Middle frontal gyrus (tissue), 1 donor: ENCODE results near the gene FAM89B.
"Not testable (repeated sequence)": the region's sequence is repeated elsewhere in the genome, so short reads cannot be mapped to it uniquely, and the experiment has no call there.

Source experiments
- DNase-seq: peaks from one replicate; pipeline ENCODE4 v3.0.0-alpha.2; 2015; ENCODE audit warnings: low spot score; ENCODE audit errors: extremely low spot score

FAM89B gene

DNA sequence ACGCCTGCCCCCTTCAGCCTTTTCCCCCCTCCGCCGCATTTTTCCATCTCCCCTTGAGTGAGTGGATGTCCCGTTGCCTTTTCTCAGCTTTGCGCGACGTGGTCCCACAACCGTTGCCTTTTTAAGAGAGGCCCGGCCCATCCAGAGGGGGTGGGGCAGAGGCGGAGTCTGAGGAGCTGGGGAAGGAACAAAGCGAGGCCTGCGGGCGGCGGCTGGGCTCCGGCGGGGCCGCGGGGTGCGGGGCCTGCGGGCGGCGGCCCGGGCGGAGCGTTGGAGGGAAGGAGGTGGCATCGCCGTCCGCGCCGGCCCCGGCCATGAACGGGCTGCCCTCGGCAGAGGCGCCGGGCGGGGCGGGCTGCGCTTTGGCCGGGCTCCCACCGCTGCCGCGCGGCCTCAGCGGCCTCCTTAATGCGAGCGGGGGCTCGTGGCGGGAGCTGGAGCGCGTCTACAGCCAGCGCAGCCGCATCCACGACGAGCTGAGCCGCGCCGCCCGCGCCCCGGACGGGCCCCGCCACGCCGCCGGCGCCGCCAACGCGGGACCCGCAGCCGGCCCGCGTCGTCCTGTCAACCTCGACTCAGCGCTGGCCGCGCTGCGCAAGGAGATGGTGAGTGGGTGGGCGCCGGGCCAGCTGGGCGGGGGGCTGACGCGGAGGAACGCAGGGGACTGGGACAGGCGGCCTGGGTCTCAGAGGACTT is at the start of gene FAM89B:
TSS of gene FAM89B (plus strand) at position 183 of the 696 bp plus-strand sequence. CDS start at position 315, 132 bp downstream.
- peak; percentile 65 for DNase-seq

GRCh38 chr11:65522718-65523630 is 49.4 kb upstream of the FAM89B start:
- not testable (repeated sequence) for DNase-seq

GRCh38 chr11:65523631-65523968 is 48.7 kb upstream of the FAM89B start:
- DNase-seq, result not testable (repeated sequence)

GRCh38 chr11:65524014-65524740 is 48.2 kb upstream of the FAM89B start:
- no peak for DNase-seq

DNA sequence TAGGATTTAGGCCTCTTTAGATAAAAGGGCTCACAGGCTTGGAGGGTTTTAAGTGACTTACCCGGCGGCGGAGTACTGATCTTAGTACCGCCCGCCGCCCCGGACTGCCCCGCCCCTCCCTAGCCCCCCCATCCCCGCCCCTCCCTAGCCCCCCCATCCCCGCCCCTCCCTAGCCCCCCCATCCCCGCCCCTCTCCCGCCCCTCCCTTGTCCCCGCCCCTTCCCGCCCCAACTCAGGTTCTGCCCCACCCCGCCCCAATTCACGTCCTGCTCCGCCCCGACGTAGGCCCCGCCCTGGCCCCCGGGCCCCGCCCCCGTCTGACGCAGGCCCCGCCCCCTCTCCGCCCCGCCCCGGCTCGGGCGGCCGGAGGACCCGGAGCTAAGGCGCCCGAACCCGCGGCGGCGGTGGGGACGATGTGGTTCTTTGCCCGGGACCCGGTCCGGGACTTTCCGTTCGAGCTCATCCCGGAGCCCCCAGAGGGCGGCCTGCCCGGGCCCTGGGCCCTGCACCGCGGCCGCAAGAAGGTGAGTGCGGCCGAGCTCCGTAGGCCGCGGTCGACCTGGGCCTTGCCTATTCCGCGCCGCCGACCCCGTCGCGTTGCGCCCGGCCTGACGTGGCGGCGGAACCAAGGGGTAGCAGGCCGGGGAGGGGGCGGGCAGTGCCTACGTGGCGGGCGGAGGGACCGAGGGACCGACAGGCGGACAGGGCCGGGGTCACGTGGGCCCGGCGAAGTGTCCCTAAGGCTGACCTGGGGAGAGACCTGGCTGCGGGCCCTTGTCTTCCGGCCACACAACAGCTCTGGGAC is 47.4 kb upstream of the FAM89B start, which contains the start of gene SCYL1:
TSS of gene SCYL1 (plus strand) at position 343 of the 805 bp plus-strand sequence. CDS start at position 414, 71 bp downstream.
- DNase-seq, result no peak

GRCh38 chr11:65525546-65526480 is 46.5 kb upstream of the FAM89B start:
- DNase-seq, result no peak

- DNase-seq, result no peak
Observed at GRCh38 chr11:65526744-65527143, 45.6 kb upstream of the FAM89B start.

DNA sequence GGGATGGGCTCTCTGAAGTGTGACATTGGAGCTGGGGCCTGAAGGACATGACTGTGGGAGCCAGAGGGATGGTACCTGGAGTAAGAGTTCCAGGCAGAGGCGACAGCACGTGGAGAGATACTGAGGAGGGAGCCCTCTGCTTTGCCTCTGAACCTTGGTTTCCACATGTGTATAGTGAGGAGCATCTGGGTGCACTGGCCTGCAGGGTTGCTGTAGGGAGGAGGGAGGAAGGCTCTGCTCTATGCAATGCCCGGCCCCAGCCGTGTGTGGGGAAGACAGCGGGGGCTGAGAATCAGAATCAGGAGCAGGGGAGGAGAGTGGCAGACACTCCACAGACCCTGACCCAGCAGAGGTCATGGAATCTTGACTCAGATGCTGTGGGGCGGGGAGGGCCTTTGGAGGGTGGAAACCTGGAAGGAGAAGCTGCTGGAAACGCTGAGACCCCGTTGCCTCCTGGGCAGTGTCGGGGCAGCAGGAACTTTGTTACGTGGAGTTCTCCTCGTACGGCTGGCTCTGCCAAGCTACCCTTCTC is 43.5 kb upstream of the FAM89B start:
- DNase-seq, result no peak

- no peak for DNase-seq
Observed at GRCh38 chr11:65529475-65530156, 42.7 kb upstream of the FAM89B start.

GRCh38 chr11:65530157-65530496 is 42.2 kb upstream of the FAM89B start:
- no peak for DNase-seq

- DNase-seq, result no peak
Observed at GRCh38 chr11:65532388-65533064, 39.8 kb upstream of the FAM89B start.

DNA sequence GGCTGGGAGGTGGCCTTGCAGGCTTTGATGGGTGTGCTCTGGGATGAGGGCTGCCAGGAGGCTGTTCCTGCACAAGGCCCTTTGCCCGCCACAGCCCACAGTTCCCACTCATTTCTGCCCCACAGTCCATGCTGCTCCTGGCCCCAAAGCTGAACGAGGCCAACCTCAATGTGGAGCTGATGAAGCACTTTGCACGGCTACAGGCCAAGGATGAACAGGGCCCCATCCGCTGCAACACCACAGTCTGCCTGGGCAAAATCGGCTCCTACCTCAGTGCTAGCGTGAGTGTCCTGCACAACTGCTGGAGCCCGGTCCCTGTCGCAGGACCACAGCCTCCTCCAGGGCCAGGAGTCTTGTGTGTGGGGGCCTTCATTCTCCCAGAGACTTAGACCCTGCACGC is 37.2 kb upstream of the FAM89B start:
- DNase-seq, result no peak

DNA sequence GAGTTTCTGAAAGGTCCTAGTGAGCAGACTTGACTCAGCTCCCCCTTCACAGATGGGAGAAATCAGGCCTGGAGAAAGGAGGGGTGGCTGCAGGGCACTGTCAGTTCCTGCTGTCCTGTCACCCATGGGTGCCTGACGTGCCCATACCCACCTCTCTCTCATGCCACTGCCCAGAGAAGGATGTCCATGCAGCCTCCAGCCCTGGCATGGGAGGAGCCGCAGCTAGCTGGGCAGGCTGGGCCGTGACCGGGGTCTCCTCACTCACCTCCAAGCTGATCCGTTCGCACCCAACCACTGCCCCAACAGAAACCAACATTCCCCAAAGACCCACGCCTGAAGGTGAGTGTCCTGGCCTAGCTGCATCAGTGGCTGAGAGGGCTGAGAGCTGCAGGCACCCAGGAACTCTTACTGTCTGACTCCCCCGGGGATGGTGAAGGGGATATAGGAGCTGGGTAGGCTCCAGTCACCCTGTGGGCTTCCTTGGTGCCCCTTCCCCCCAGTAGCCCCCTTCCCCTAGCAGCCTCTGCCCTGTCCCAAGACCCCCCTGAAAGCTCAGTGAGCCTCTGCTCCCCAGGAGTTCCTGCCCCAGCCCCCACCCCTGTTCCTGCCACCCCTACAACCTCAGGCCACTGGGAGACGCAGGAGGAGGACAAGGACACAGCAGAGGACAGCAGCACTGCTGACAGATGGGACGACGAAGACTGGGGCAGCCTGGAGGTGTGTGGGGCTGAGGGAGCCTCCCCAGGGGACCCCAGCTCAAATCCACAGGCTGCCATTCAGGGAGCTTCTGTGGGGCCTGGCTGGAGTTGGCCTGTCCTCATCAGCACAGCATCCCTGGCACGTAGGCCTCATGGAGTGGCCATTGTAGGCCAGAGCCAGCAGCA is 35.7 kb upstream of the FAM89B start:
- no peak for DNase-seq

DNA sequence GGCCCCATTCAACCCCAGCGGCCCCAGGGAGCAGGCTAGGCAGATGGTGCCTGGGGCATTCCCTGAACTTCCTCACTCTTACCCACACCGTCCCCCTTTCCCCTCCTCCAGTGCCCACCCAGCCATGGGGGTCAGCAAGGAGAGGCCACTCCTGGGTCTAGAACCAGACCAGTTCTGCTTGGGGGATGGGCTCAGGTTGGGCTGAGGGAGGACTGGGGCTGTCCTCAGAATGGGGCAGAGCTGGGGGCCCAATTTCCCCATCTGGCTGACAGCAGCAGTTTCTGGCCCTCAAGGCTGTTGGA is 35.1 kb upstream of the FAM89B start:
- DNase-seq, result no peak

DNA sequence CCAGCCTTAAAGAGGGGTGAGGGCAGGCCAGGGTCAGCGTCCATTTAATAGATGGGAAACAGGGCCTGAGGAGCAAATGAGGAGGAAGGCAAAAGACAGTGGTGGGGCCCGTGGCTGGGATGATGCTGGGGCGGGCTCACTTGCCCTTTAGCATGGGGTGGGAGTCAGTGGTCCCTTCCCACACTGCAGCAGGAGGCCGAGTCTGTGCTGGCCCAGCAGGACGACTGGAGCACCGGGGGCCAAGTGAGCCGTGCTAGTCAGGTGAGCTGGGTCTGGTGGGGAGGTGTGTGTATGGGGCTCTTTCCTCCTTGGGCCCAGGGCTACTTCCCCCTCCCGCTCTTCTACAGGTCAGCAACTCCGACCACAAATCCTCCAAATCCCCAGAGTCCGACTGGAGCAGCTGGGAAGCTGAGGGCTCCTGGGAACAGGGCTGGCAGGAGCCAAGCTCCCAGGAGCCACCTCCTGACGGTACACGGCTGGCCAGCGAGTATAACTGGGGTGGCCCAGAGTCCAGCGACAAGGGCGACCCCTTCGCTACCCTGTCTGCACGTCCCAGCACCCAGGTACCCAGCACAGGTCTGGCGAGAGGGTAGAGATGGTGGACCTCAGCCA is 34.6 kb upstream of the FAM89B start:
- DNase-seq, result no peak

DNA sequence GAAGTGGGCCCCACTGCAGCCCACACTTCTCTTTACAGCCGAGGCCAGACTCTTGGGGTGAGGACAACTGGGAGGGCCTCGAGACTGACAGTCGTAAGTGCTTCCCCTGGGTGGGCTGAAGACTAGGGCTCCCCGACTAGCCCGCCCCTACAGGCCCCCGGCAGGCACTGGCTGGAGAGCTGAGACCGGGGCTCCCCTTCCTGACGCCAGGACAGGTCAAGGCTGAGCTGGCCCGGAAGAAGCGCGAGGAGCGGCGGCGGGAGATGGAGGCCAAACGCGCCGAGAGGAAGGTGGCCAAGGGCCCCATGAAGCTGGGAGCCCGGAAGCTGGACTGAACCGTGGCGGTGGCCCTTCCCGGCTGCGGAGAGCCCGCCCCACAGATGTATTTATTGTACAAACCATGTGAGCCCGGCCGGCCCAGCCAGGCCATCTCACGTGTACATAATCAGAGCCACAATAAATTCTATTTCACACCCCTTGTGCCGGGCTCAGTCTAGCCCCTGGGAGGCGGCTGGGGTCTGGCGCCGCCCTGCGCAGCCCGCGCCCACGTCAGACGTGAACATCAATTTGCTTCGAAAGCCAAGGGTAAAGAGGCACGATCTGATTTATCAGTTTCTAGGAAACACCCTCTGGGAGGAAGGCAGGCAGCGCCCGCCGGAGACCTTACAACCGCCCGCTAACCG is 34.0 kb upstream of the FAM89B start:
- DNase-seq, result no peak
